Natural killer cell (primary cell): Measurements from ENCODE around the gene LHPP. TPM values are rescaled to one million over a fixed set of nuclear protein-coding genes. Genes with fewer than 3 reads are reported as not detected.

Experiments
- ATAC-seq, 3 donors: fragments of 150-1000 bp in 2 of 3; fragments of 200-7000 bp in 1 of 3; cut with Tn5 transposase; 1 replicate in 1 of 3; 2 replicates in 2 of 3; pipeline ENCODE4 v1.10.0; 2021; ENCODE audit warnings: mild to moderate bottlenecking in 2 of 3, moderate library complexity in 2 of 3
- DNase-seq, 2 donors: peaks; one replicate each; pipeline versions ENCODE4 v3.0.0 to v3.0.0-alpha.2; 2013 to 2021; ENCODE audit warnings: mixed read lengths in 1 of 2
- H3K27ac ChIP-seq: one replicate; pipeline ENCODE4 v1.5.1; 2013; ENCODE audit warnings: mild to moderate bottlenecking, low read length
- H3K27me3 ChIP-seq: one replicate; pipeline ENCODE4 v1.6.1; 2013; ENCODE audit warnings: low read length; ENCODE audit not compliant: control insufficient read depth, insufficient read depth
- H3K36me3 ChIP-seq: one replicate; pipeline ENCODE4 v1.6.1; 2013; ENCODE audit warnings: low read length; ENCODE audit not compliant: control insufficient read depth, insufficient read depth
- H3K4me1 ChIP-seq: one replicate; pipeline ENCODE4 v1.6.1; 2013; ENCODE audit warnings: low read length; ENCODE audit not compliant: control insufficient read depth, insufficient read depth
- H3K4me3 ChIP-seq: one replicate; pipeline ENCODE4 v1.5.1; 2013; ENCODE audit warnings: low read length
- H3K9me3 ChIP-seq: one replicate; pipeline ENCODE4 v1.6.1; 2013; ENCODE audit warnings: low read length; ENCODE audit not compliant: control insufficient read depth, insufficient read depth
- H3K27ac Mint-ChIP-seq, 2 donors: one replicate each; pipeline ENCODE4 v1.8.0; 2022; ENCODE audit warnings: mild to moderate bottlenecking in 2 of 2, mixed read lengths in 2 of 2, moderate library complexity in 1 of 2
- H3K27me3 Mint-ChIP-seq, 2 donors: one replicate each; pipeline ENCODE4 v1.8.0; 2022; ENCODE audit warnings: low read depth in 2 of 2, mixed read lengths in 2 of 2
- H3K36me3 Mint-ChIP-seq: one replicate; pipeline ENCODE4 v1.8.0; 2022; ENCODE audit warnings: mixed read lengths
- H3K4me1 Mint-ChIP-seq, 2 donors: one replicate each; pipeline ENCODE4 v1.8.0; 2022; ENCODE audit warnings: mixed read lengths in 2 of 2
- H3K4me3 Mint-ChIP-seq: one replicate; pipeline ENCODE4 v1.8.0; 2022; ENCODE audit warnings: mild to moderate bottlenecking, moderate library complexity, mixed read lengths
- H3K9me3 Mint-ChIP-seq, 2 donors: one replicate each; pipeline ENCODE4 v1.8.0; 2022; ENCODE audit warnings: mixed read lengths in 2 of 2
- WGBS: methylation state at CpG from one replicate; pipeline ENCODE4 v1.1.7; 2013; ENCODE audit warnings: missing lambda C conversion rate; ENCODE audit not compliant: insufficient coverage; 5-methylcytosine and 5-hydroxymethylcytosine counted together
- intact Hi-C: fragments of 100-400 bp; cut with micrococcal nuclease; formaldehyde crosslinking; loops from one replicate; pipeline ENCODE4 v1.14.2; 2022
- total RNA-seq, 4 donors: library from RNA; stranded (reverse); fragments of 120-200 nt in 1 of 4; gene quantifications; one replicate each; pipeline versions ENCODE4 v1.2.3 to v1.2.4, GENCODE V29; 2013 to 2022
- TF ChIP-seq, protein P1 (sequence below): fragments of 200-600 bp; IDR thresholded peaks from one replicate; pipeline ENCODE4 v1.8.0; 2022; ENCODE audit warnings: antibody characterized with exemption

The LHPP gene
- total RNA-seq, 3 donors from 2014 or later (not counting 1 experiment from before 2014, with no cell fraction given), result 12.3 to 19.3 (median 14.8) TPM

DNA sequence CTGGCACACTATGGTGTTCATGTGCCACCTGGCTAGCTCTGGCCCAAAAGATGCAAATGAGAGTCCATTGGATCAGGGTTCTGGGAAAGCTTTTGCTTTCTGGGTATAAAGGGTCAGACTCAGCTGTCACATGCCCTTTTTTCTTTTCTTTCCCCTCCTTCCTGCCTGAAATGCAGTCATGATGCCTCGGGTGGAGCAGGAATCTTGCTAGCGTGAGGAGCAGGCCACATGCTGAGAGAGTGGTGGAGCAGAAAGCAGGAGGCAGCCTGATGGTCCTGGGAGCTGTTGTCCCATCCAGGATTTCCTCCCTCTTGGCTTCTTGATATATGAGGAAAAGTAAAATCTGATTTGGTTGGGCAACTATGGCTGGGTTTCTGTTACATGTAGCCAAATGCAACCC lies 2.7 kb upstream of the LHPP start:
- Mint-ChIP-seq H3K4me1 (peaks cover 5% of the 10 kb centered on the region in 2 donors), H3K4me3 (no peak overlapping the region), H3K27me3 (peaks cover 29 to 36% of the 10 kb centered on the region in 2 donors), H3K36me3 (no peaks in the 10 kb centered on the region), H3K9me3 (no peaks in the 10 kb centered on the region), H3K27ac (no peak overlapping the region)
- Histone ChIP-seq H3K9me3 (no peaks in the 10 kb centered on the region), H3K36me3 (no peaks in the 10 kb centered on the region), H3K4me1 (peaks cover 11% of the 10 kb centered on the region), H3K27me3 (no peaks in the 10 kb centered on the region), H3K27ac (no peak overlapping the region), H3K4me3 (no peak overlapping the region)
- TF ChIP-seq, protein P1, sequence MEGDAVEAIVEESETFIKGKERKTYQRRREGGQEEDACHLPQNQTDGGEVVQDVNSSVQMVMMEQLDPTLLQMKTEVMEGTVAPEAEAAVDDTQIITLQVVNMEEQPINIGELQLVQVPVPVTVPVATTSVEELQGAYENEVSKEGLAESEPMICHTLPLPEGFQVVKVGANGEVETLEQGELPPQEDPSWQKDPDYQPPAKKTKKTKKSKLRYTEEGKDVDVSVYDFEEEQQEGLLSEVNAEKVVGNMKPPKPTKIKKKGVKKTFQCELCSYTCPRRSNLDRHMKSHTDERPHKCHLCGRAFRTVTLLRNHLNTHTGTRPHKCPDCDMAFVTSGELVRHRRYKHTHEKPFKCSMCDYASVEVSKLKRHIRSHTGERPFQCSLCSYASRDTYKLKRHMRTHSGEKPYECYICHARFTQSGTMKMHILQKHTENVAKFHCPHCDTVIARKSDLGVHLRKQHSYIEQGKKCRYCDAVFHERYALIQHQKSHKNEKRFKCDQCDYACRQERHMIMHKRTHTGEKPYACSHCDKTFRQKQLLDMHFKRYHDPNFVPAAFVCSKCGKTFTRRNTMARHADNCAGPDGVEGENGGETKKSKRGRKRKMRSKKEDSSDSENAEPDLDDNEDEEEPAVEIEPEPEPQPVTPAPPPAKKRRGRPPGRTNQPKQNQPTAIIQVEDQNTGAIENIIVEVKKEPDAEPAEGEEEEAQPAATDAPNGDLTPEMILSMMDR, result no peak
- intact Hi-C loops, result no loop called here
- no peak for ATAC-seq
- WGBS, result 87% methylated on average over 2 of the region's 2 CpGs
- DNase-seq, result no peak

DNA sequence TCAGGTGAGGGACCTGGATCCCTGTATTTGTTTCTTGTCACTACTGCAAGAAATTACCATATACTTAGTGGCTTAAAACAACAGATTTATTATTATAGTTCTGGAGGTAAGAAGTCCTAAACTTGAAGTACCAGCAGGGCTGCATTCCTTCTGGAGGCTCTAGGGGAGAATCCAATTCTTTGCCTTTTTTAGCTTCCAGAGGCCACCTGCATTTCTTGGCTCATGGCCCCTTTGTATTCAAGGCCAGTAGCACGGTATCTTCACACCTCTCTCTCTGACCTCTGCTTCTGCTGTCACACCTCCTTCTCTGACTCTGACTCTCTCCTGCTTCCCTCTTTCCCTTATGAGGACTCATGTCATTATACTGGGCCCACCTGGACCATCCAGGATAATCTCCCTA lies 2.2 kb upstream of the LHPP start:
- TF ChIP-seq, protein P1, result no peak
- Histone ChIP-seq H3K4me3 (no peak overlapping the region), H3K27ac (no peak overlapping the region), H3K9me3 (no peaks in the 10 kb centered on the region), H3K4me1 (peaks cover 11% of the 10 kb centered on the region), H3K27me3 (no peaks in the 10 kb centered on the region), H3K36me3 (no peaks in the 10 kb centered on the region)
- no peaks in the 10 kb centered on the region for H3K9me3 Mint-ChIP-seq
- peaks cover 5 to 7% of the 10 kb centered on the region in 2 donors for H3K4me1 Mint-ChIP-seq
- no peak overlapping the region for H3K4me3 Mint-ChIP-seq
- no peaks in the 10 kb centered on the region for H3K36me3 Mint-ChIP-seq
- ATAC-seq, result no peak
- DNase-seq, result no peak
- intact Hi-C loops, result no loop called here
- H3K27ac Mint-ChIP-seq, result no peak overlapping the region
- H3K27me3 Mint-ChIP-seq, result peaks cover 25 to 31% of the 10 kb centered on the region in 2 donors
- WGBS, result 60% methylated on average over 1 of the region's 1 CpG

DNA sequence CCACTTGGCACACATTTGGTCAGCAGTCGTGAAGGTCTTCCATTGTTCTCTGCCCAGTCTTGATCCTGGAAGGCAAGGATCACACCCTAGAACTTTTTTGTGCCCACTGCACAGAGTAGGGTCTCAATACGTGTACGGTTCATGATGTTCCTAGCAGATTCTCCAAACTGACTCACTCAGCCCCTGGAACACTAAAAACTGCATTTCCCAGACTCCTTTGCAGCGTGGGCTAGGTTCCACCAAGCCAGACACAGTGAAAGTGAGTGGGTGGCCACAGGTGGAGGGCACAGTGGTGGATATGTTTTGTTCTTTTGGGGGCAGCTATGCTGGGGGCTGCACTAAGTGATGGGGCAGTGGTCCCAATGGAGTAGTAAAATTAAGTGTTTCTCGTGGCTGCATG lies 1.5 kb upstream of the LHPP start:
- ATAC-seq (no peak), DNase-seq (no peak)
- intact Hi-C loops, result loop anchor here (5.0 kb wide), 1 partner anchor 43 kb away; the partner anchor contains the start of gene OAT
- Histone ChIP-seq H3K4me1 (peaks cover 15% of the 10 kb centered on the region), H3K27ac (no peak overlapping the region), H3K36me3 (no peaks in the 10 kb centered on the region), H3K4me3 (no peak overlapping the region), H3K9me3 (no peaks in the 10 kb centered on the region), H3K27me3 (no peaks in the 10 kb centered on the region)
- Mint-ChIP-seq H3K36me3 (no peaks in the 10 kb centered on the region), H3K27ac (no peak overlapping the region), H3K27me3 (peaks cover 21 to 24% of the 10 kb centered on the region in 2 donors), H3K4me1 (peaks cover 5 to 14% of the 10 kb centered on the region in 2 donors), H3K9me3 (no peaks in the 10 kb centered on the region), H3K4me3 (no peak overlapping the region)
- TF ChIP-seq, protein P1, result no peak
- WGBS, result 91% methylated on average over 4 of the region's 5 CpGs

DNA sequence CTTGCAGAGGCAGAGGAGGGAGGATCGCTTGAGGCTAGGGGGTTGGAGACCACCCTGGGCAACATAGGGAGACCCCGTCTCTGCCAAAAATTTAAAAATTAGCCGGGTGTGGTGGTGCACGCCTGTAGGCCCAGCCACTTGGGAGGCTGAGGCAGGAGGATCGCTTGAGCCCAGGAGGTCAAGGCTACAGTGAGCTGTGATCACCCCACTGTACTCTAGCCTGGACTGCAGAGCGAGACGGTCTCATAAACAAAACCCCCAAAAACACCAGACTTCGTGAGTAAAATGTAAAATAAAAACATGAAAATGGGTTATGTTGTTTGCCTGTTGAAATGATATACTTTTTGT lies 699 bp downstream of the LHPP start:
- WGBS, result 79% methylated on average over 6 of the region's 8 CpGs
- H3K36me3 ChIP-seq, result no peaks in the 10 kb centered on the region
- H3K27me3 Mint-ChIP-seq, result peaks cover 5 to 7% of the 10 kb centered on the region in 2 donors
- peak overlapping the region; percentile 91 for H3K4me3 Mint-ChIP-seq
- H3K27me3 ChIP-seq, result no peaks in the 10 kb centered on the region
- peaks cover 17% of the 10 kb centered on the region for H3K4me1 ChIP-seq
- DNase-seq (no peak), ATAC-seq (no peak)
- H3K9me3 ChIP-seq, result no peaks in the 10 kb centered on the region
- H3K4me3 ChIP-seq, result peak overlapping the region; percentile 55
- TF ChIP-seq, protein P1, result no peak
- no peak overlapping the region for H3K27ac ChIP-seq
- H3K36me3 Mint-ChIP-seq, result no peaks in the 10 kb centered on the region
- peaks cover 5 to 18% of the 10 kb centered on the region in 2 donors for H3K4me1 Mint-ChIP-seq
- H3K9me3 Mint-ChIP-seq, result no peaks in the 10 kb centered on the region
- peak overlapping the region; percentile 77 to 90 for H3K27ac Mint-ChIP-seq
- intact Hi-C loops, result loop anchor here (5.0 kb wide), 1 partner anchor 45 kb away; the partner anchor contains the start of gene OAT
